B cell (primary cell): ENCODE data around the gene ANKRD30A.

Source experiments
- EZH2 ChIP-seq: IDR thresholded peaks from 2 replicates; pipeline ENCODE4 v1.6.1; 2012; ENCODE audit warnings: borderline replicate concordance, low read depth, mild to moderate bottlenecking, moderate library complexity, low read length; ENCODE audit not compliant: insufficient read depth, poor library complexity, severe bottlenecking
- TF ChIP-seq, protein P1 (sequence below): fragments of 200-600 bp; IDR thresholded peaks from one replicate; pipeline ENCODE4 v1.8.0; 2022; ENCODE audit warnings: antibody characterized with exemption, mild to moderate bottlenecking

- TF ChIP-seq, protein P1, sequence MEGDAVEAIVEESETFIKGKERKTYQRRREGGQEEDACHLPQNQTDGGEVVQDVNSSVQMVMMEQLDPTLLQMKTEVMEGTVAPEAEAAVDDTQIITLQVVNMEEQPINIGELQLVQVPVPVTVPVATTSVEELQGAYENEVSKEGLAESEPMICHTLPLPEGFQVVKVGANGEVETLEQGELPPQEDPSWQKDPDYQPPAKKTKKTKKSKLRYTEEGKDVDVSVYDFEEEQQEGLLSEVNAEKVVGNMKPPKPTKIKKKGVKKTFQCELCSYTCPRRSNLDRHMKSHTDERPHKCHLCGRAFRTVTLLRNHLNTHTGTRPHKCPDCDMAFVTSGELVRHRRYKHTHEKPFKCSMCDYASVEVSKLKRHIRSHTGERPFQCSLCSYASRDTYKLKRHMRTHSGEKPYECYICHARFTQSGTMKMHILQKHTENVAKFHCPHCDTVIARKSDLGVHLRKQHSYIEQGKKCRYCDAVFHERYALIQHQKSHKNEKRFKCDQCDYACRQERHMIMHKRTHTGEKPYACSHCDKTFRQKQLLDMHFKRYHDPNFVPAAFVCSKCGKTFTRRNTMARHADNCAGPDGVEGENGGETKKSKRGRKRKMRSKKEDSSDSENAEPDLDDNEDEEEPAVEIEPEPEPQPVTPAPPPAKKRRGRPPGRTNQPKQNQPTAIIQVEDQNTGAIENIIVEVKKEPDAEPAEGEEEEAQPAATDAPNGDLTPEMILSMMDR, result no peak
- TF ChIP-seq EZH2, result no peak
Observed at GRCh38 chr10:37381271-37381670, 255.9 kb downstream of the ANKRD30A start.
